ENCODE measurements around the gene SKA2.

DNA sequence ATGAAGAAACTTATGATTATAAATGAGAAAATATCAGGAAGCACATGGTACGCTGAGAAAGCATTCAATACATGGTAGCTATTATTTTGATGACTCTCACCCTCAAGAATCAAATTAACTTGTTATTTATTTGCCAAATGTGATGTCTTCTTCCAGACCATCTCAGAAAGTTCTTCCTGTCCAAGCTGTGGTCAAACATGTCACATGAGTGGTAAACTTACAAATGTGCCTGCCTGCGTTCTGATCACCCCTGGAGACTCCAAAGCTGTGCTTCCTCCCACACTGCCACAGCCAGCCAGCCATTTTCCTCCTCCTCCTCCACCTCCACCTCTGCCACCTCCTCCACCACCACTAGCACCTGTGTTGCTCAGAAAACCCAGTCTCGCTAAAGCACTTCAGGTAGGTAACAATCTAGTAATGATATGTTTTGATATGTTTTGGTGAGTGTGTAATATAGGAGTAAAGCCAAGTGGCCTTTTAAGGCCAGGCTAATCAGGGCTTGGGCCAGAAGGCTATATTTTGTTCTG is 38.4 kb upstream of the SKA2 start:
- TF ChIP-seq ATF7 (IDR thresholded peaks at IDR 0.05; ENCODE audit: low read depth) (no peak), SMC3 (IDR thresholded peaks at IDR 0.05; ENCODE audit: borderline replicate concordance, low read length) (no peak), SMAD1 (IDR thresholded peaks at IDR 0.05; ENCODE audit: low read depth, partially characterized antibody) (no peak), NFYB (IDR thresholded peaks at IDR 0.05; ENCODE audit: insufficient read depth, low read depth, low read length) (no peak), SUPT20H (IDR thresholded peaks at IDR 0.05; ENCODE audit: borderline replicate concordance, control insufficient read depth, low read depth, low read length) (no peak), SPI1 (IDR thresholded peaks at IDR 0.05; ENCODE audit: borderline replicate concordance, insufficient read depth, low read depth, low read length) (no peak)
